ENCODE results near the gene POLR3G.

The POLR3G gene

GRCh38 chr5:90504743-90505142 is 30.1 kb downstream of the POLR3G start:
- no peak for DNase-seq

GRCh38 chr5:90506221-90506620 is 31.6 kb downstream of the POLR3G start:
- DNase-seq = no peak

- DNase-seq = no peak
Observed at GRCh38 chr5:90510438-90510837, 35.8 kb downstream of the POLR3G start.

GRCh38 chr5:90514520-90514919 is 39.9 kb downstream of the POLR3G start:
- DNase-seq = no peak

GRCh38 chr5:90518661-90519060 is 44.0 kb downstream of the POLR3G start:
- no peak for DNase-seq

GRCh38 chr5:90519081-90519480 is 44.4 kb downstream of the POLR3G start:
- DNase-seq = no peak

GRCh38 chr5:90528601-90529193 is 54.0 kb downstream of the POLR3G start:
- no peak for DNase-seq

- peak; percentile 96 for DNase-seq
Observed at GRCh38 chr5:90529194-90529938, 54.7 kb downstream of the POLR3G start, which contains the start of gene LYSMD3. LYSMD3 (minus strand) TSS chr5:90529584; CDS start chr5:90525289, 4,295 bp downstream.

- peak; percentile 31 to 55 for DNase-seq
Observed at GRCh38 chr5:90529939-90530677, 55.4 kb downstream of the POLR3G start.

- DNase-seq = no peak
Observed at GRCh38 chr5:90530736-90531487, 56.2 kb downstream of the POLR3G start.

- no peak for DNase-seq
Observed at GRCh38 chr5:90533794-90534193, 59.1 kb downstream of the POLR3G start.

GRCh38 chr5:90534922-90535321 is 60.3 kb downstream of the POLR3G start:
- no peak for DNase-seq

- no peak for DNase-seq
Observed at GRCh38 chr5:90542827-90543519, 68.3 kb downstream of the POLR3G start.

- DNase-seq = no peak
Observed at GRCh38 chr5:90545511-90545910, 70.8 kb downstream of the POLR3G start.

- no peak for DNase-seq
Observed at GRCh38 chr5:90546216-90546837, 71.7 kb downstream of the POLR3G start.

- no peak for DNase-seq
Observed at GRCh38 chr5:90547072-90547536, 72.4 kb downstream of the POLR3G start.

- no peak for DNase-seq
Observed at GRCh38 chr5:90548069-90548593, 73.5 kb downstream of the POLR3G start.

GRCh38 chr5:90549223-90549622 is 74.6 kb downstream of the POLR3G start:
- no peak for DNase-seq

- no peak for DNase-seq
Observed at GRCh38 chr5:90549729-90550275, 75.1 kb downstream of the POLR3G start.

- DNase-seq = no peak
Observed at GRCh38 chr5:90550963-90551362, 76.3 kb downstream of the POLR3G start.

GRCh38 chr5:90551376-90551775 is 76.7 kb downstream of the POLR3G start:
- DNase-seq = no peak
